HG02642 (cell line): ENCODE measurements around the gene MYO3B.
"Not testable (repeated sequence)": the region's sequence is repeated elsewhere in the genome, so short reads cannot be mapped to it uniquely, and the experiment has no call there.

Source experiments
- ATAC-seq: cut with Tn5 transposase; IDR thresholded peaks from one replicate; pipeline ENCODE4 v1.9.1; 2021; ENCODE audit warnings: mild to moderate bottlenecking; ENCODE audit not compliant: unreplicated experiment, poor library complexity

MYO3B gene

GRCh38 chr2:170576296-170576695, 398.3 kb downstream of the MYO3B start:
- no peak for ATAC-seq

GRCh38 chr2:170577356-170577755, 399.4 kb downstream of the MYO3B start:
- no peak for ATAC-seq

GRCh38 chr2:170578606-170579005, 400.7 kb downstream of the MYO3B start:
- no peak for ATAC-seq

GRCh38 chr2:170579511-170579910, 401.6 kb downstream of the MYO3B start:
- no peak for ATAC-seq

DNA sequence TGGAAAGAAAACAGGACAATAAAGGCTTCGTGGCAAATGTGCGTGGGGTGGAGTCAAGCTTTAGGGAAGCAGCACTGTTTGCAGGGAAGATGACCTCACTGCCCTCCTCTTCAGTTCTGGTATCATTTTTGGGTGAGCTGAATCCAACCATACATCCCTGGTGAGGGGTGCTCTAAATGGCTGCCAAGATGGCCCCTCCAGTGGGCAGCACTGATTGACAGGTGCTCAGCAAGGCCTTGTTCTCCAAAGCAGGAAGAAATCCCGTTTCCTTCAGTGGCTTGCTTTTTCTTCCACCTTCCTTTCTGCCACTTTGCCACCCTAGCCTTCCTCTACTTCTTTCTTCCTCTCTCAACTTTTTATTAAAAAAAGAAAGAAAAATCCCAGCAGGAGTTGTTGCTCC, 404.4 kb downstream of the MYO3B start:
- no peak for ATAC-seq

- no peak for ATAC-seq
Measured at GRCh38 chr2:170582751-170583463, 405.0 kb downstream of the MYO3B start.

GRCh38 chr2:170585067-170585466, 407.1 kb downstream of the MYO3B start:
- no peak for ATAC-seq

- no peak for ATAC-seq
Measured at GRCh38 chr2:170586571-170587095, 408.7 kb downstream of the MYO3B start.

DNA sequence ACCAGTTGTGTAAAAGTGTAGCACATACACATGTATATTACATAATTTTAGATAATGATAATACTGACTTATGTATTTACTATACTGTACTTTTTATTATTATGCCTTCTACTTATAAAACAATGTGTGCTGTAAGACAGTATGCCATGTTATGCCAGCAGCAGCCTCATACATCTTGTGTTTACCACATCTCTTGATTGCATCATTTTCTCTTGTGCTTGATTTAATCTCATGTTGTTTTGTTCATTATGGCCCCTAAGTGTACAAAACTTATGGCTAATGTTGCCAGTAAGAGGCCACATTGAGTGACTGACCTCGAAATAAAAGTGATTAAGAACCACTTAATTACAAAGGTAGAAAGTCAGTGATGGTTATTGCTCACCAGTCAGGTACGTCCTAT, 409.2 kb downstream of the MYO3B start:
- ATAC-seq, result no peak

GRCh38 chr2:170587922-170588321, 410.0 kb downstream of the MYO3B start:
- ATAC-seq, result no peak

DNA sequence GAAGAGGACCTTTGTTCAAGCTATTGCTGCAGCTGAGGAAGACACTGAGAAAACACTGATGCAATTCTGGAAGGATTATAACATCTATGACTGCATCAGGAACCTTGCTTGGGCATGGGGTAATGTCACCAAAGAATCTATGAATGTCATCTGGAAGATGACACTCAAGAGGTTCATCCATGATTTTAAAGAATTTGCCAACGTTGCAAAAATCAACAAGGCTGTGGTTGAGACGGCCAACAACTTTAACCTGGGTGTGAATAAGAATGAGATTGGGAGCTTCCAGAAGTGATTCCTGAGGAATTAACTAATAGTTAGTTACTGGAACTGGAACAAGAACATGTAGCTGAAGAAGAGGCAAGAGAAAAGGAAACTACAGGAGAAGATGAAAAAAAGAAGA, 410.8 kb downstream of the MYO3B start:
- ATAC-seq, result no peak

DNA sequence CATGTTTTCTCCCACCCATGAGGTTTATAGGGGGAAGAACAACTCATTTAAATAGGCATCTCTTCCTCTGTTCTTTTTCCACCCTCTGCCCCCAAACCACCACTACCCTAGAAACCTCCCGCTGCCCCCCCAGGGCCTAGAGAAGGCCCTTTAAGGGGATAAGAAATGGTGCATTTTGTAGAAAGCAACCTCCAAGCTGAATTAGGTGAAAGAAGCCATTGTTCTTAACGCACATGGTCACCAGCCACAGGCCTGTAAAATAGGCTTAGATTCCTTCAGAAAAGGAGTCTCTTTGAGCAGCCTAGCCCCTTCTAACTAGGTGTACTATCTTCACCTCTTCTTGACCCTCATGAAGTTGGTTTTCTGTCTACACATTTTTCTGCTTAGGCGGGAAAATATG, 418.6 kb downstream of the MYO3B start:
- no peak for ATAC-seq

DNA sequence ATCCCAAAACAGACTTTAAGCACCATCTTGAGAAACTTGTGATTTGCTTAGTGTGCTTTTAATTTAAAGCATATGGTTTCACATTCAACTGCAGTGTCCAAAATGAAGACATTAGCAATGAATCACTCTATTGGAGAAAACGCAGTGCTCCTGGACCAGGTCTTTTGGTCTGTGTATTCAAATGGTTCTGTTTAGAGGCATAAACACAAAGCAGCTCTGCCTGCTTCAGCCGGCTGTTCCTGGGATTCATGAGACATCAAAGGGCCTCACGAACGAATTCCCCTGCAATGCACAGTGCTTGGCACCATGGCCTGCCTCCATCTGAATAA, 420.1 kb downstream of the MYO3B start:
- no peak for ATAC-seq

GRCh38 chr2:170601489-170601888, 423.5 kb downstream of the MYO3B start:
- ATAC-seq, result no peak

DNA sequence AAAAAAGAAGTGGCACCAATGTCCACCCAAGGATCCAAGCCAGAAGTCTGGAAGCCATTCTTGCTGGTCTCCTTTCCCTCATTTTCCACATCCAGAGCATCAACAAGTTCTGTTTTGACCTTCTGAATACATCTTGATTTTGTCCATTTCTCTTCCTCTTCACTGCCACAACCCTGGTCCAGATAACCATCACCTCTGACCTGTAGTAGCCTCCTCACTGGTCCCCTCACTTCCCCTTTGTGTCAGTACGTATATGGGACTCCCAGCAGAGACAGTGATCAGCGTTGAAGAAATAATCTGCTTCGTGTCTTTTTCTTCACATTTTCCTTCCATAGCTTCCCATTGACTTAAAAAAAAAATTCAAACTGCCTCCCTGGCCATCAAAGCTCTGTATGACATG, 427.9 kb downstream of the MYO3B start:
- ATAC-seq, result no peak

- no peak for ATAC-seq
Measured at GRCh38 chr2:170607171-170607570, 429.2 kb downstream of the MYO3B start.

- no peak for ATAC-seq
Measured at GRCh38 chr2:170610615-170611014, 432.7 kb downstream of the MYO3B start.

DNA sequence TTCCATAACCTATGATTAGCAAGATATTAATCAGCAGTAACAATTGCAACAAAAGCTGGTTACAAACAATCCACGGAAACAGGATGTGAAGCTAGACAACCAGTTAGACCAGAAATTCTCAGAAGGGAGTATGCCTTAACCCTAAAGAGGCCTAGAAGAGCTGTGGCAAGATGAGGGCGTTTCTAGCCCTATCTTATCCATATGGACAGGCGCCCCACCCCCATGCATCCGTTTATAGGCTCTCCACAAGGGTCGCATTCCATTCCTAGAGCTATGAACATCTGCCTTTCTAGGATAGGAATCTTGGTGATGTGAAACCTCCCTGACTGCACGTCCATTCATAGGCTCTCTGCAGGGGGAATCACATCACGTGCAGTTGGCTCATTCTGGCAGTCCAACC, 441.0 kb downstream of the MYO3B start:
- not testable (repeated sequence) for ATAC-seq

DNA sequence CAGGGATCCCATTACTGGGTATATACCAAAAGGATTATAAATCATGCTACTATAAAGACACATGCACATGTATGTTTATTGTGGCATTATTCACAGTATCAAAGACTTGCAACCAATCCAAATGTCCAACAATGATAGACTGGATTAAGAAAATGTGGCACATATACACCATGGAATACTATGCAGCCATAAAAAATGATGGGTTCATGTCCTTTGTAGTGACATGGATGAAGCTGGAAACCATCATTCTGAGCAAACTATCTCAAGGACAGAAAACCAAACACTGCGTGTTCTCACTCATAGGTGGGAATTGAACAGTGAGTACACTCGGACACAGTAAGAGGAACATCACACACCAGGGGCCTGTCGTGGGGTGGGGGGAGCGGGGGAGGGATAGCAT, 457.1 kb downstream of the MYO3B start:
- not testable (repeated sequence) for ATAC-seq

GRCh38 chr2:170639635-170640034, 461.7 kb downstream of the MYO3B start:
- ATAC-seq, result no peak

- no peak for ATAC-seq
Measured at GRCh38 chr2:170641961-170642360, 464.0 kb downstream of the MYO3B start.

DNA sequence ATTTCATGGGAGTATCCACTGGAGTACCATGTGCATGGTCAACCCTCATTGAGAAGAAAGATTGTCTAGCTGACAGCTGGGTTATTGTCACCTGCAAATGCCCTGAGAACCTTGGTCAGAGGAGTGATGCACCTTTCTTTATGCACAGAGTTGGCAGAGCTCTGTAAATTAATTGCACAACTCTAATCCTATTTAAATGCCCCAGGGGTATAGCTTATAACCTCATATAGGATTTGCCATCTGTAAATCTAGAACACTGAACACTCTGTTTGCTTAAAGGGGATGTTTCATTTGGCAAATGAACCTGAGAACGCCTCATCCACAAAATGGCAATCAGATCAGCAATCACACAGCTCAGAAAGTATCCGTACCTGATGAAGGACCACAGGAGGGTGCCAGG, 465.4 kb downstream of the MYO3B start:
- ATAC-seq, result no peak
